ENCODE data around the gene ATRAID. TPM values are rescaled to one million over a fixed set of nuclear protein-coding genes. Genes with fewer than 3 reads are reported as not detected.
A peak's percentile ranks its signal among the peaks of the same experiment; 100 is the strongest.

The ATRAID gene
- total RNA-seq (2014; rRNA removed; shearing (Covaris generic)) (98.3 and 129 TPM in 2 replicates), polyA plus RNA-seq (2016; fragmentation: Nextera tagmentation; extraction: Ambion mirVana) (154 and 164 TPM in 2 replicates)
- long read RNA-seq, transcript ATRAID-202 (7 exons, 1,059 nt): minor isoform, 29 of 131 reads
- long read RNA-seq, transcript ATRAID-201 (7 exons, 1,240 nt): major isoform, 99 of 131 reads
- long read RNA-seq, partial matches to known transcripts: 1 of 131 reads
- long read RNA-seq, other reads (novel, unspliced or antisense): 2 of 131 reads

- Histone ChIP-seq H3K79me2 (replicated peaks; ENCODE audit: insufficient read depth) (peaks cover 39% of the 10 kb centered on the region), H2AFZ (peak within 1 kb of the TSS; percentile 87), H3K27me3 (ENCODE audit: insufficient read depth) (no peaks in the 10 kb centered on the region), H3K36me3 (ENCODE audit: insufficient read depth) (peaks cover 27% of the 10 kb centered on the region), H3K4me3 (peak within 1 kb of the TSS; percentile 92), H3K4me1 (ENCODE audit: insufficient read depth) (peaks cover 10% of the 10 kb centered on the region), H3F3A (replicated peaks; ENCODE audit: low read depth) (peaks cover 10% of the 10 kb centered on the region; the same call in 1 of the 2 replicates), H4K20me1 (replicated peaks; ENCODE audit: insufficient read depth) (peaks cover 14% of the 10 kb centered on the region; the same call in 1 of the 2 replicates), H3K4me2 (peak within 1 kb of the TSS; percentile 98), H3K9me2 (ENCODE audit: insufficient read depth) (no peaks in the 10 kb centered on the region), H3K27ac (ENCODE audit: low read depth) (peak within 1 kb of the TSS; percentile 99)
- H3K9me3 Mint-ChIP-seq: no peaks in the 10 kb centered on the region; the same call in 2 of the 3 replicates
- H3K4me1 Mint-ChIP-seq: peaks cover 34% of the 10 kb centered on the region
- H3K4me3 Mint-ChIP-seq: peak within 1 kb of the TSS; percentile 94
- DNase-seq (ENCODE audit: low spot score) (peak; percentile 92), ATAC-seq (peak; percentile 82)
- peak within 1 kb of the TSS; percentile 99 for H3K27ac Mint-ChIP-seq
- TF ChIP-seq POLR2AphosphoS5 (IDR thresholded peaks at IDR 0.05; ENCODE audit: low read depth) (peak; percentile 80), ETS1 (IDR thresholded peaks at IDR 0.05) (peak; percentile 69), CREB1 (CRISPR knock-in tag; IDR thresholded peaks at IDR 0.05; ENCODE audit: low read depth) (peak; percentile 61; the same call in 1 of the 2 replicates), ZNF462 (CRISPR knock-in tag; IDR thresholded peaks at IDR 0.05) (no peak)
- peaks cover 61% of the 10 kb centered on the region for H3K36me3 Mint-ChIP-seq (ENCODE audit: low read depth)
- H3K27me3 Mint-ChIP-seq (ENCODE audit: insufficient read depth, low read depth, poor library complexity): peaks cover 5% of the 10 kb centered on the region
Measured at GRCh38 chr2:27211943-27212625, at the start of gene ATRAID, which contains the start of gene SLC5A6. ATRAID (plus strand) TSS chr2:27212041; CDS start chr2:27212369, 328 bp downstream. SLC5A6 (minus strand) TSS chr2:27212268; CDS start chr2:27207650, 4,618 bp downstream.

All from GM23338 (cell line).